HuH-7.5 (cell line): ENCODE measurements around the gene NMRK2.
"Not testable (repeated sequence)": the region's sequence is repeated elsewhere in the genome, so short reads cannot be mapped to it uniquely, and the experiment has no call there.

Source experiments
- DNase-seq: peaks from one replicate; pipeline ENCODE4 v3.0.0; 2011; ENCODE audit warnings: low spot score

The NMRK2 gene

GRCh38 chr19:3964256-3965194, 31.7 kb downstream of the NMRK2 start:
- no peak for DNase-seq

- no peak for DNase-seq
These were observed 33.5 kb downstream of the NMRK2 start for GRCh38 chr19:3966051-3967017.

GRCh38 chr19:3967983-3968382, 35.1 kb downstream of the NMRK2 start:
- not testable (repeated sequence) for DNase-seq

GRCh38 chr19:3968556-3969434, 35.9 kb downstream of the NMRK2 start:
- peak; percentile 96 for DNase-seq

GRCh38 chr19:3969435-3970312, 36.8 kb downstream of the NMRK2 start:
- DNase-seq = no peak

- DNase-seq = no peak
These were observed 37.5 kb downstream of the NMRK2 start for GRCh38 chr19:3970313-3970807.

- DNase-seq = peak; percentile 97
These were observed 38.1 kb downstream of the NMRK2 start, which contains the start of gene DAPK3 for GRCh38 chr19:3970808-3971598. Gene DAPK3, minus strand, starts transcription at chr19:3971099. Its CDS starts 1,364 bp downstream, at chr19:3969735.

GRCh38 chr19:3975144-3975543, 42.3 kb downstream of the NMRK2 start:
- no peak for DNase-seq

GRCh38 chr19:3975637-3976087, 42.8 kb downstream of the NMRK2 start:
- no peak for DNase-seq

GRCh38 chr19:3976495-3977241, 43.8 kb downstream of the NMRK2 start:
- DNase-seq = no peak

- DNase-seq = no peak
These were observed 44.6 kb downstream of the NMRK2 start for GRCh38 chr19:3977242-3978143.

GRCh38 chr19:3978145-3978544, 45.3 kb downstream of the NMRK2 start:
- no peak for DNase-seq

- DNase-seq = no peak
These were observed 46.4 kb downstream of the NMRK2 start for GRCh38 chr19:3979289-3979673.

GRCh38 chr19:3979674-3980352, 46.9 kb downstream of the NMRK2 start:
- no peak for DNase-seq

- DNase-seq = no peak
These were observed 47.7 kb downstream of the NMRK2 start for GRCh38 chr19:3980353-3981251.

- DNase-seq = no peak
These were observed 48.5 kb downstream of the NMRK2 start for GRCh38 chr19:3981373-3981735.
